Measurements from ENCODE around the gene PPM1D.
"Not testable (repeated sequence)": the region's sequence is repeated elsewhere in the genome, so short reads cannot be mapped to it uniquely, and the experiment has no call there.

The PPM1D gene

DNA sequence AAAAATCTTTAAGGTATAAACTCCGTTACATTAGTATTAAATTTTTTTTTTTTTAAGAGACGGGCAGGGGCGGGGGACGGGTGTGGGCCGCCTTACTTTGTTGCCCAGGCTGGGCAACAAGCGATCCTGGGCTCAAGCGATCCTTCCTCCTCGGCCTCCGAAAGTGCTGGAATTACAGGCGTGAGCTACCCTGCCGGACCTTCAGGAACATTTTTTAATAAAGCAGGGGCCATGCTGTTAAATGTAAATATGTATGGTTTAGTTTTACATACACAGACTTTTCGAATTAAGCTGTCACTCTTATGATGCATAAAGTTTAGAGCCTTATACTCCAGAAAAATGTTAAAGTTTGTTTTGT, 2.4 kb downstream of the PPM1D start:
- Mint-ChIP-seq H3K4me1 (peaks cover 37% of the 10 kb centered on the region), H3K27ac (peak overlapping the region; percentile 80 to 92 (median 89)), H3K4me3 (peak overlapping the region; percentile 91 to 99 (median 95)), H3K27me3 (ENCODE audit: low read depth) (no peaks in the 10 kb centered on the region), H3K9me3 (no peaks in the 10 kb centered on the region), H3K36me3 (ENCODE audit: low read depth) (no peaks in the 10 kb centered on the region)
- TF ChIP-seq, protein P1, sequence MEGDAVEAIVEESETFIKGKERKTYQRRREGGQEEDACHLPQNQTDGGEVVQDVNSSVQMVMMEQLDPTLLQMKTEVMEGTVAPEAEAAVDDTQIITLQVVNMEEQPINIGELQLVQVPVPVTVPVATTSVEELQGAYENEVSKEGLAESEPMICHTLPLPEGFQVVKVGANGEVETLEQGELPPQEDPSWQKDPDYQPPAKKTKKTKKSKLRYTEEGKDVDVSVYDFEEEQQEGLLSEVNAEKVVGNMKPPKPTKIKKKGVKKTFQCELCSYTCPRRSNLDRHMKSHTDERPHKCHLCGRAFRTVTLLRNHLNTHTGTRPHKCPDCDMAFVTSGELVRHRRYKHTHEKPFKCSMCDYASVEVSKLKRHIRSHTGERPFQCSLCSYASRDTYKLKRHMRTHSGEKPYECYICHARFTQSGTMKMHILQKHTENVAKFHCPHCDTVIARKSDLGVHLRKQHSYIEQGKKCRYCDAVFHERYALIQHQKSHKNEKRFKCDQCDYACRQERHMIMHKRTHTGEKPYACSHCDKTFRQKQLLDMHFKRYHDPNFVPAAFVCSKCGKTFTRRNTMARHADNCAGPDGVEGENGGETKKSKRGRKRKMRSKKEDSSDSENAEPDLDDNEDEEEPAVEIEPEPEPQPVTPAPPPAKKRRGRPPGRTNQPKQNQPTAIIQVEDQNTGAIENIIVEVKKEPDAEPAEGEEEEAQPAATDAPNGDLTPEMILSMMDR (IDR thresholded peaks at IDR 0.05; ENCODE audit: unreplicated experiment in 3 of 3): no peak

DNA sequence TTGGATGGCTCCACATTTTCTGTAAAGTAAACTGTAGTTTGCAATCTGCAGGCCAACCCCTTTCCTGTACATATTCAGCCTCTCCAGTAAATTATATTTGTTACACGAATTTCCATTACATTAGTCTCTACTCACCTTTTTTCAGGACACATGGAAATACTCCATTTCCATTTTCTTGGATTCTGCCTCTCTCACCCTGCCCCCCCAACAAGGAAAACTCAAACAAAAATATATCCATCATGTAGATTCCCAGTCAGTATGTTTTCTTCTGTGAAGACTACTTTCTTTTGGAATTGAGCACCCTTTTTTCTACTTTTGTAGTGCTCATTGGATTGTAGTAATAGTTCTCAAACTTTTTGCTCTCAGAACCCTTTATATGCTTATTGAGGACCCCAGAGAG, 2.9 kb downstream of the PPM1D start:
- no peaks in the 10 kb centered on the region for H3K9me3 Mint-ChIP-seq
- H3K4me1 Mint-ChIP-seq: peaks cover 41% of the 10 kb centered on the region
- TF ChIP-seq, protein P1 (IDR thresholded peaks at IDR 0.05; ENCODE audit: unreplicated experiment in 3 of 3): no peak
- peaks cover 4% of the 10 kb centered on the region for H3K36me3 Mint-ChIP-seq (ENCODE audit: low read depth)
- H3K27ac Mint-ChIP-seq: peak overlapping the region; percentile 80 to 92 (median 89)
- no peaks in the 10 kb centered on the region for H3K27me3 Mint-ChIP-seq (ENCODE audit: low read depth)
- H3K4me3 Mint-ChIP-seq: peak overlapping the region; percentile 91 to 99 (median 95)

DNA sequence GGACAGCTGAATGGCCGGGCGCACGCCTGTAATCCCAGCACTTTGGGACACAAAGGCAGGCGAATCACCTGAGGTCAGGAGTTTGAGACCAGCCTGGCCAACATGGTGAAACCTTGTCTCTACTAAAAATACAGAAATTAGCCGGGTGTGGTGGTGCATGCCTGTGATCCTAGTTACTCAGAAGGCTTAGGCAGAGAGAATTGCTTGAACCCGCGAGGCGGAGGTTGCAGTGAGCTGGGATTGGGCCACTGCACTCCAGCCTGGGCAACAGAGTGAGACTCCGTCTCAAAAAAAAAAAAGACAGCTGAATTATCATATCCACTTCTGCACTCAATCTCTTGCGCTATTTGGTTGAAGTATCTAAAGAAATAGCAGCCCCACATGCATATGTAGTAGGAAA, 3.5 kb downstream of the PPM1D start:
- Mint-ChIP-seq H3K4me3 (peak overlapping the region; percentile 61 to 64 (median 64)), H3K27ac (peak overlapping the region in 2 of 3 experiments; percentile 46), H3K4me1 (peaks cover 35% of the 10 kb centered on the region)
- H3K36me3 Mint-ChIP-seq (ENCODE audit: low read depth); H3K27me3 Mint-ChIP-seq (ENCODE audit: low read depth); H3K9me3 Mint-ChIP-seq: not testable (repeated sequence)

DNA sequence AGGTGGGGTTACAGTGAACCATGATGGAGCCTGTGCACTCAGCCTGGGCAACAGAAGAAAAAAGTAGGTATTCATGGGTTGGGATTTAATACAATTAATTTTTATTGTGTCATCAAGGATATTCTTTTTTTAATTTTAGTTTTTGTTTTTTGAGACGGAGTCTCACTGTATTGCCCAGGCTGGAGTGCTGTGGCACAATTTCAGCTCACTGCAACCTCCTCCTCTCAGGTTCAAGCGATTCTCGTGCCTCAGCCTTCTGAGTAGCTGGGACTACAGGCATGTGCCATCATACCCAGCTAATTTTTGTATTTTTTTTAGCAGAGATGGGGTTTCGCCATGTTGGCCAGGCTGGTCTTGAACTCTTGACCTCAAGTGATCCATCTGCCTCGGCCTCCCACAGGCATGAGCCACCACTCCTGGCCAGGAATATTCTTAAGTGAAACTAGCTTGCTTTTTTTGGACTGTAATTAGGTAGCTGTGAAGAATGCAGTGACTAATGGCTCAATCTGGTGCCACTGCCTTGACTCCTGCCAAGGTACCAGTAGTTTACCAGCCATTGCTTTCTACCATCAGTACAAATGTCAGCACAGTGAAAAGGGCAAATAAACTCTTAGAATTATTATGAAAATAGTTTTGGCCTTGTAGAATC, 4.8 kb downstream of the PPM1D start:
- Mint-ChIP-seq H3K27ac (no peak overlapping the region), H3K9me3 (no peaks in the 10 kb centered on the region), H3K4me3 (no peak overlapping the region), H3K4me1 (peaks cover 34% of the 10 kb centered on the region), H3K27me3 (ENCODE audit: low read depth) (no peaks in the 10 kb centered on the region), H3K36me3 (ENCODE audit: low read depth) (peaks cover 4% of the 10 kb centered on the region)
- TF ChIP-seq, protein P1 (IDR thresholded peaks at IDR 0.05; ENCODE audit: unreplicated experiment in 3 of 3): no peak

DNA sequence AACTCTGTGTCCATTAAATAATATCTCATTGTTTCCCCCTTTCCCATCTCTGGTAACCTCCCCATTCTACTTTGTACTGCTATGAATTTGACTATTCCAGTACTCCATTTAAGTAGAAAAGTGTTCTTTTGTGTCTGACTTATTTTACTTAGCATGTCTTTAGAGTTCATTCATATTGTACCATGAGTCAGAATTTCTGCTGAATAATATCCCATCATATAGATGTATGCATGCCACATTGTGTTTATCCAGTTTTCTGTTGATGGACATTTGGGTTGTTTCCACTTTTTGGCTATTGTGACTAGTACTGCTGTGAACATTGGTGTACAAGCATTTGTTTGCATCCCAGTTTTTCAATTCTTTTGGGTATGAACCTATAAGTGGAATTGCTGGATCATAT, 6.0 kb downstream of the PPM1D start:
- H3K27me3 Mint-ChIP-seq (ENCODE audit: low read depth): no peaks in the 10 kb centered on the region
- H3K4me1 Mint-ChIP-seq: peaks cover 39% of the 10 kb centered on the region
- TF ChIP-seq, protein P1 (IDR thresholded peaks at IDR 0.05; ENCODE audit: unreplicated experiment in 3 of 3): no peak
- H3K9me3 Mint-ChIP-seq: no peaks in the 10 kb centered on the region
- H3K27ac Mint-ChIP-seq: peak overlapping the region in 1 of 3 experiments; percentile 36
- H3K4me3 Mint-ChIP-seq: peak overlapping the region in 2 of 3 experiments; percentile 33 to 77
- H3K36me3 Mint-ChIP-seq (ENCODE audit: low read depth): peaks cover 4% of the 10 kb centered on the region

DNA sequence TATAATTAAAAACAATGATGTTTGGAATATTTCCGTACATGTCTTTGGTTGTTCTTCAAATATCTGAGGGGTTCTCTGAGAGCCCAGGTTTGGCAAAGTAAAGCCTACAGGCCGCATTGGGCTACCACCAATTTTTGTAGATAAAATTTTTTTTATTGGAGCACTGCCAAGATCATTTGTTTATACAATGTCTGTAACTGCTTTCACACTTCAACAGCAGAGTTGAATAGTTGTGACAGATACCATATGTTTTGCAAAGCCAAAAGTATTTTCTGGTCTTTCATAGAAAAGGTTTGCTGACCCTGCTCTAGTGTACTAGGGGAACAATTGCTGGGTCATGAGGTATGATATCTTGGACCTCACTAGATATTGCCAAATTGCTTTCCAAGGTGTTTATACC, 10.5 kb downstream of the PPM1D start:
- H3K9me3 Mint-ChIP-seq: no peaks in the 10 kb centered on the region
- TF ChIP-seq, protein P1 (IDR thresholded peaks at IDR 0.05; ENCODE audit: unreplicated experiment in 3 of 3): no peak
- H3K27ac Mint-ChIP-seq: peak overlapping the region in 1 of 3 experiments; percentile 41
- H3K27me3 Mint-ChIP-seq (ENCODE audit: low read depth): no peaks in the 10 kb centered on the region
- H3K4me1 Mint-ChIP-seq: peaks cover 19% of the 10 kb centered on the region
- no peak overlapping the region for H3K4me3 Mint-ChIP-seq
- peaks cover 12% of the 10 kb centered on the region for H3K36me3 Mint-ChIP-seq (ENCODE audit: low read depth)

DNA sequence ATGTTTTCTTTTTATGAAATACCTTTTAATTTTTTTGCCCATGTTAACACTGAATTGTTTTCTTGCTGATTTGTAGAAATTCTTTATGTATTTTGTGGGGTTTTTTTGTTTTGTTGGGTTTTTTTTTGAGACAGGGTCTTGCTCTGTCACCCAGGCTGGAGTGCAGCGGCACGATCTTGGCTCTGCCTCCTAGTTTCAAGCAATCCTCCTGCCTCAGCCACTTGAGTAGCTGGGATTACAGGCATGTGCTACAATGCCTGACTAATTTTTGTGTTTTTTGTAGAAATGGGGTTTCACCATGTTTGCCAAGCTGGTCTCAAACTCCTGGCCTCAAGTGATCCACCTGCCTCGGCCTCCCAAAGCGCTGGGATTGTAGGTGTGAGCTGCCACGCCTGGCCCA, 11.3 kb downstream of the PPM1D start:
- not testable (repeated sequence) for H3K27me3 Mint-ChIP-seq (ENCODE audit: low read depth); H3K4me3 Mint-ChIP-seq; H3K9me3 Mint-ChIP-seq; H3K27ac Mint-ChIP-seq
- Mint-ChIP-seq H3K4me1 (peaks cover 13% of the 10 kb centered on the region), H3K36me3 (ENCODE audit: low read depth) (peaks cover 12% of the 10 kb centered on the region)

All from nephron (organoid).